Measurements from ENCODE around the gene KCTD8. TPM values are rescaled to one million over a fixed set of nuclear protein-coding genes. Genes with fewer than 3 reads are reported as not detected.

The KCTD8 gene
- total RNA-seq, 4 donors from 2014 or later = 0.34 to 1.6 (median 0.48) TPM

GRCh38 chr4:44326741-44327140 is 121.9 kb downstream of the KCTD8 start:
- H3K4me3 ChIP-seq = no peak overlapping the region
- DNase-seq (ENCODE audit: low spot score in 2 of 2) = no peak
- H3K36me3 ChIP-seq = no peaks in the 10 kb centered on the region
- no peaks in the 10 kb centered on the region for H3K4me1 ChIP-seq
- no peak for TF ChIP-seq EP300 (IDR thresholded peaks at IDR 0.05)
- TF ChIP-seq CTCF (IDR thresholded peaks at IDR 0.05) = no peak
- TF ChIP-seq POLR2AphosphoS5 (IDR thresholded peaks at IDR 0.05) = no peak
- no peak overlapping the region for H3K27ac ChIP-seq
- WGBS = 39% methylated on average over 2 of the region's 2 CpGs
- no peaks in the 10 kb centered on the region for H3K9me3 ChIP-seq
- no peaks in the 10 kb centered on the region for H3K27me3 ChIP-seq

- Histone ChIP-seq H3K9me3 (no peaks in the 10 kb centered on the region), H3K4me1 (no peaks in the 10 kb centered on the region), H3K36me3 (no peaks in the 10 kb centered on the region), H3K4me3 (no peak overlapping the region), H3K27me3 (no peaks in the 10 kb centered on the region), H3K27ac (no peak overlapping the region)
- 36% methylated on average over 2 of the region's 2 CpGs for WGBS
- DNase-seq (ENCODE audit: low spot score in 2 of 2) = no peak
- TF ChIP-seq CTCF (IDR thresholded peaks at IDR 0.05) (no peak), POLR2AphosphoS5 (IDR thresholded peaks at IDR 0.05) (no peak), POLR2A (IDR thresholded peaks at IDR 0.05) (no peak), EP300 (IDR thresholded peaks at IDR 0.05) (no peak)
Measured at GRCh38 chr4:44320833-44321232, 127.8 kb downstream of the KCTD8 start.

- DNase-seq (ENCODE audit: low spot score in 2 of 2) = no peak
- Histone ChIP-seq H3K27ac (no peak overlapping the region), H3K4me3 (no peak overlapping the region), H3K27me3 (no peaks in the 10 kb centered on the region), H3K36me3 (no peaks in the 10 kb centered on the region), H3K9me3 (no peaks in the 10 kb centered on the region), H3K4me1 (no peaks in the 10 kb centered on the region)
- TF ChIP-seq CTCF (IDR thresholded peaks at IDR 0.05) (no peak), POLR2AphosphoS5 (IDR thresholded peaks at IDR 0.05) (no peak), EP300 (IDR thresholded peaks at IDR 0.05) (no peak), POLR2A (IDR thresholded peaks at IDR 0.05) (no peak)
- WGBS = 65% methylated on average over 3 of the region's 3 CpGs
Measured at GRCh38 chr4:44319129-44319528, 129.5 kb downstream of the KCTD8 start.

GRCh38 chr4:44313702-44314101 is 134.9 kb downstream of the KCTD8 start:
- Histone ChIP-seq H3K4me1 (no peaks in the 10 kb centered on the region), H3K36me3 (no peaks in the 10 kb centered on the region), H3K9me3 (no peaks in the 10 kb centered on the region), H3K27me3 (no peaks in the 10 kb centered on the region), H3K27ac (no peak overlapping the region), H3K4me3 (no peak overlapping the region)
- 82% methylated on average over 1 of the region's 1 CpG for WGBS
- DNase-seq (ENCODE audit: low spot score in 2 of 2) = no peak
- no peak for TF ChIP-seq POLR2AphosphoS5 (IDR thresholded peaks at IDR 0.05)
- TF ChIP-seq POLR2A (IDR thresholded peaks at IDR 0.05) = no peak
- TF ChIP-seq CTCF (IDR thresholded peaks at IDR 0.05) = no peak
- no peak for TF ChIP-seq EP300 (IDR thresholded peaks at IDR 0.05)

GRCh38 chr4:44287505-44287904 is 161.1 kb downstream of the KCTD8 start:
- Histone ChIP-seq H3K4me1 (no peaks in the 10 kb centered on the region), H3K36me3 (no peaks in the 10 kb centered on the region), H3K27ac (no peak overlapping the region), H3K4me3 (no peak overlapping the region), H3K27me3 (no peaks in the 10 kb centered on the region), H3K9me3 (peaks cover 5% of the 10 kb centered on the region)
- 61% methylated on average over 1 of the region's 1 CpG for WGBS
- TF ChIP-seq EP300 (IDR thresholded peaks at IDR 0.05) = no peak
- TF ChIP-seq POLR2AphosphoS5 (IDR thresholded peaks at IDR 0.05) = no peak
- no peak for TF ChIP-seq CTCF (IDR thresholded peaks at IDR 0.05)
- no peak for TF ChIP-seq POLR2A (IDR thresholded peaks at IDR 0.05)
- no peak for DNase-seq (ENCODE audit: low spot score in 2 of 2)

Data from suprapubic skin (tissue), 4 donors.